Esophagus squamous epithelium (tissue), 4 donors: ENCODE results near the gene NRP2.

ENCODE experiments used
- CTCF ChIP-seq, 6 experiments: fragments of 450-650 bp in 4 of 6; fragments of 200-600 bp in 2 of 6; sonication (generic) in 2 of 6; IDR thresholded peaks; one replicate each; pipeline ENCODE4 v1.5.1; 2016 to 2019; ENCODE audit warnings: antibody characterized with exemption in 6 of 6, mild to moderate bottlenecking in 4 of 6, moderate library complexity in 4 of 6
- POLR2A ChIP-seq, 4 donors: fragments of 450-650 bp; IDR thresholded peaks; one replicate each; pipeline ENCODE4 v1.6.1; 2017; ENCODE audit warnings: antibody characterized with exemption in 4 of 4, mild to moderate bottlenecking in 4 of 4, moderate library complexity in 3 of 4

- TF ChIP-seq CTCF (IDR thresholded peaks at IDR 0.05) (no peak), POLR2A (IDR thresholded peaks at IDR 0.05) (no peak)
Measured at GRCh38 chr2:205702576-205702975, 20.3 kb downstream of the NRP2 start.
